LNCAP (cell line): ENCODE measurements around the gene CLEC16A.

ENCODE experiments used
- CTCF ChIP-seq: fragments of 450-650 bp; IDR thresholded peaks from 2 replicates; pipeline ENCODE4 v1.5.1; 2017; ENCODE audit warnings: mild to moderate bottlenecking

The CLEC16A gene

GRCh38 chr16:11144122-11144521 is 199.8 kb downstream of the CLEC16A start:
- TF ChIP-seq CTCF = no peak

GRCh38 chr16:11145173-11145818 is 200.9 kb downstream of the CLEC16A start:
- TF ChIP-seq CTCF = no peak

- no peak for TF ChIP-seq CTCF
These were observed 201.5 kb downstream of the CLEC16A start for GRCh38 chr16:11145819-11146211.

- no peak for TF ChIP-seq CTCF
These were observed 202.8 kb downstream of the CLEC16A start for GRCh38 chr16:11147033-11147753.

GRCh38 chr16:11147754-11148444 is 203.5 kb downstream of the CLEC16A start:
- no peak for TF ChIP-seq CTCF

GRCh38 chr16:11149011-11149616 is 204.8 kb downstream of the CLEC16A start:
- no peak for TF ChIP-seq CTCF

- TF ChIP-seq CTCF = no peak
These were observed 205.8 kb downstream of the CLEC16A start for GRCh38 chr16:11150190-11150589.
